GM18951 (cell line): ENCODE results near the gene ACTL10.

Experiments
- POLR2A ChIP-seq: IDR thresholded peaks from 4 replicates; pipeline ENCODE4 v1.6.1; 2011; ENCODE audit warnings: mild to moderate bottlenecking; ENCODE audit not compliant: insufficient read length, insufficient read depth; ENCODE audit errors: extremely low read depth
- in situ Hi-C: fragments of 300-500 bp; cut with MboI; formaldehyde crosslinking; loops from one replicate; pipeline ENCODE4 v1.12.0; 2022; ENCODE audit warnings: low sequenced_read_pairs, mixed read lengths, inconsistent platforms; ENCODE audit not compliant: unreplicated experiment

Gene ACTL10

GRCh38 chr20:33672426-33673113 lies 5.8 kb downstream of the ACTL10 start:
- in situ Hi-C loops: no loop called here

DNA sequence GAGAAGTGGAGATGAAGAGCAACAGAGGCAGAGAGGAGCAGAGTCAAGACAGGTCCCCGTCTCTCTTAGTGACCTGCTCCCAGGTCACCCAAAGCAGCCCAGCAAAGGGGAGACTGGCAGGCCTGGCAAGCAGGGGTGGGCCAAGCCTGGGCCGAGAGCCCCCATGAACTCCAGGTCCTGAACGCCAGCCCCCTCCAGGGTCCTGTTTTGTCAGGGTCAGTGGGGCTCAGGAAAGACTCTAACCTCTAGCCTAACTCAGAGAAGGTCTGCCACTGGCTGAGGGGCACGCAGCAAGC lies 6.3 kb downstream of the ACTL10 start:
- in situ Hi-C loops: no loop called here
- no peak for TF ChIP-seq POLR2A

More at GRCh38 chr20:33672426-33673113, 5.8 kb downstream of the ACTL10 start:
- TF ChIP-seq POLR2A: no peak

DNA sequence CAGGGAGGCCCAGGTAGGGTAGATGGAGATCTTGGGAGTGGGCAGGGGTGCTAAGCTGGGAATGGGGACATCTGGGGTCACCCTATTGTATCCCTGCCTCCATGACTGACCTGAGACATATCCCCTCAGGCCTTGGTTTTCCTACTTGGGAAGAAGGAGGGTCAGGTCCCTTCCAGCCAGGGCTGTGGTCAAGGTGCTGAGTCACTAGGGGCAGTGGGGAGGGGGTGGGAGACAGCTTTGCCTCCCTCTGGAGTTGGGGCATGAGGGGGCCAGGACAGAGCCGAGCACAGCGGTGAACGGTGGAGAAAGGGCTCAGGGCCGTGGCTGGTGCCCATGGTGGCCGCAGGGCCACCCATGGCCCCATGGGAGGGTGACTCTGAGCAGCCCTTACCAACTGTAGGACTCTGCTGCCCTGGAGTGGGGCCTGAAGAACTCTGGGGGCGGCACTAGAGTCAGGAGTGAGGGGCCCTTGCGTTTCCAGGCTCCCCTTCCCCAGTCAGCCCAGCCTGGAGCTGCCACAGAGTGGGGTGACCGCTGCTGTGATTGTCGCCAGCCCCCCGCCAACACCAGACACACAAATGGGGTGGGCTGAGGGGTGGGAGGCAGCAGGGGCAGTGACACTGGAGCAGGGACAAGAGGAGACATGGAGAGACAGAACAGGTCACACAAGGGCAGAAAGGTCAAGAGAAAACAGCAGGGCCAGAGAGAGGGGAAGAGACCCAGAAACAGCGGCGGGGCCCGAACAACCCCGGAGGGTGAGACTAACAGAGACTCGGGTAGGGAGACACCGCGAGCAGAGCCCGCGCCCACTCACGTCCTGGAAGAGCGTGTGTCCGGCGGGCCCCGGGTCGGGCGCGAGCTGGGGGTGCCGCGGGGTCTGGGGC lies 6.9 kb downstream of the ACTL10 start:
- no peak for TF ChIP-seq POLR2A
- in situ Hi-C loops: no loop called here

DNA sequence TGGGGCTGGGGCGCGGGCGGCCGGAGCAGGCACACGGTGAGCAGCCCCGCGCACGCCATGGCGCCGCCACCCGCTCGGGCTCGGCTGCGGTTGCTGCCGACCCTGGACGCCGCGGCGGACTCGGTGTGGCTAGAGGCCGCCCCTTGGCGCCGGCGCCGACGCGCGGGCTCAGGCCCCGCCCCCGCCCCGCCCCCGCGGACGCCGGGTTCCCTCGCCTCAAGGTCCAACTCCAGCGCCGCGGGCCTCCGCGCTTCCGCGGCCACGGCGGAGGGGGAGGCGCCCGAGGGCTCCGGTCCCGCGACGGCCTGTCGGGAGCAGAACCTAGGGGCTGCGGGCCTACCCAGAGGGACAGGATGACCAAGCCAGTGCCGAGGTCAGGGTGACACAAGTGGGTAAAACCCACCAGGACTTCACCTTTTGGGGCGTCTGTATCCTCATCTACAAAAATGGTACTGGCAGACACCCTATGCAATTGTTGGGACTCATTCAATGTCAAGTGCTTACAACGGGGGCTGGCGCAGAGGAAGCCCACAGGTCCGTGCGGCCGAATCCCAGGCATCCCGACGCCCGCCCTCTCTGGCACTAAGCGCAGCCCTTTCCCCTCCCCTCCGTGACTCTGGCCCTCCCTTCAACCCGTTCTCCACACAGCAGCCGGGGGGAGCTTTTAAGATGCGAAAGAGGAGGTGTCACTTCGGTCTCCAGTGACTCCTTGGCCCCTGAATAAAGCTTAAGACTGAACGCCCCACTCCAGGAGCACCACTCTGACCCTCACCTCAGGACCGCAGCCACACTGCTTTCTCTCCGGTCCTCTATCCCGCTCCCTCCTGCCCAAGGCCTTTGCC lies 7.8 kb downstream of the ACTL10 start, which contains the start of gene NECAB3:
NECAB3 (minus strand) TSS at position 135 of the 842 bp plus-strand sequence; CDS start at position 59, 76 bp downstream.
- peak; percentile 61 for TF ChIP-seq POLR2A

GRCh38 chr20:33675136-33675959 lies 8.6 kb downstream of the ACTL10 start:
- in situ Hi-C loops: no loop called here
- no peak for TF ChIP-seq POLR2A

More for the DNA sequence above, 7.8 kb downstream of the ACTL10 start, which contains the start of gene NECAB3:
- in situ Hi-C loops: no loop called here

- no peak for TF ChIP-seq POLR2A
- in situ Hi-C loops: no loop called here
Observed at GRCh38 chr20:33676121-33676520, 9.4 kb downstream of the ACTL10 start.

DNA sequence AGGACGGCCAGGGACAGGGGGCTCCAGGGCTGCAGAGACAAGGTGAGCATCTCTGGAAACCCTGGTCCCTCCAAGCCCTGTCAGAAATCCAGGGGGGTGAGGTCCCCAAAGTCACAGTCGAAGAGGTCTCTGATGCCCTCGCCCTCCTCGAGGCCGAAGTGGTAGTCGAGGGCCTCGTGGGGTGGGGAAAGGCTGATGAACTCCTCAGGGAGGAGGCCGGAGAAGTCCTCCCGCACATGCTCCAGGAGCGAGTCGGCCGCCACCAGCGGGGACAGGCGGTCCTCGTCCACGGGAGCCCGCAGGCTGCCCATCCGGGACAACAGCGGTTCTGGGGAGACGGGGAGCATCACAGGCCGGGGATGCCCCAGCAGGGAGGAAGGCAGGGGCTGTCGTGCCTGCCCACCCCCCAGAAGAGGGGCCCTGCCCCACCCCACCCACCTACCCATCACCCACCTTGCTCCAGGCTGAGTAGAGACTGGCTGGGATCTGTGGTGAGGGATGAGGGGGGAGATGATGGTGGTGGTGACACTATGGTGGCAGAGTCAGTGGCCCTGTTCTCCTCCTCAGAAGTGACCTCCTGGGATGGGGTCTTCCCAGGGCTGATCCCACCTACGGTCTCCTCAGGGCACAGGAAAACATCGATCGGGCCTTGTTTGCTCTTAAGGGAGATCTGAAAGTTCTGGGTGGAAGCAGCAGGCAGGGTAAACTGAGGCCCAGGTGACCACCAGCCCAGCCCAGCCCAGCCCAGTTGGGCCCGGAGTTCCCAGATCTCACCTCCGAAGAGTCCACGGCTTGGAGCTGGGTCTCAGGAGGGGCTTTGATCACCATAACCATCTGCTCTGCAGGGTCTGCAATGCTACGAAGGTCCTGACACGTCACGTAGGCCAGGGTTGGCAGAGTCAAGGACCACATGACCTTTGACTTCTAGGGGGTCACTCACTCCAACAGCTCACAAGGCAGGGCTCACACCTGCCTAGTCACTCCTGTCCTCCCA lies 10.2 kb downstream of the ACTL10 start:
- TF ChIP-seq POLR2A: no peak
- in situ Hi-C loops: no loop called here

GRCh38 chr20:33677991-33678702 lies 11.4 kb downstream of the ACTL10 start:
- no peak for TF ChIP-seq POLR2A
- in situ Hi-C loops: no loop called here

DNA sequence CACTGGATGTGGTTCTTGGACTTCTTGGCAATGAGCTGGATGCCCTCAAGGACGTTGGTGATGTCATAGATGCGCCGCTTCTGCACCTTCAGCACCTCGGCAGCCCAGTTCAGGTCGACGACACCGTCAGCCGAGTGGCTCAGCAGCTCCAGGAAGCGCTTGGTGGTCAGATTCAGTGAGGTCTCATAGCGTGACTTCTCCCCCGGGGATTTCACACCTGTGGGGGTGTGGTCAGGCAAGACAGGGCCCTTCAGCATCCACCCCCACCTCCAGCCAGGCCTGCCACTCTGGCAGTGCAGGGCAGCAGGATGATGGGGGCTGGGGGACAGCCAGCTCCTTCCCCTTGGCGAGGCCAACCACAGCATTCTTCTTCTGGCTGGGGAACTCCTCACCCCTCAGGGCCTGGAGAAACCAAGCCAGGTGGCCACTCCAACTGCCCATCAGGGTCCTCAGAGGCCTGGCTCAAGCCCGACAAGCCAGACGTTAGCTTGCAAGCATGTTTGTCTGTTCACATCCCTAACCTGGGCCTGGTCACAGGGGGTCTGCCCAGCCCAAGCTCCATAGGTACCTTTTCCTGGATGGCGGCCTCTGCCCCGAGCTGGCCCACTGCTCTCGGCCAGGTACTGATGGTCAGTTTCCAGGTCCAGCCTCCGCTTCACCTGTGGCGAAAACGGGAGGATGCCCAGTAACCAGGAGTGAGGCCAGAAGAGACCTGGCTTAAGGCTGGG lies 13.2 kb downstream of the ACTL10 start:
- in situ Hi-C loops: no loop called here
- no peak for TF ChIP-seq POLR2A

GRCh38 chr20:33680686-33681085 lies 13.9 kb downstream of the ACTL10 start:
- no peak for TF ChIP-seq POLR2A
- in situ Hi-C loops: no loop called here

- no peak for TF ChIP-seq POLR2A
- in situ Hi-C loops: no loop called here
Observed at GRCh38 chr20:33681288-33681687, 14.5 kb downstream of the ACTL10 start.
